Liver (tissue), 3 donors: ENCODE data around the gene OR2AG2.

Source experiments
- ATF3 ChIP-seq: IDR thresholded peaks from 2 replicates; pipeline ENCODE4 v1.6.1; 2016; ENCODE audit warnings: antibody characterized with exemption
- CTCF ChIP-seq: fragments of 150-350 bp; IDR thresholded peaks from 2 replicates; pipeline ENCODE4 v1.5.1; 2017; ENCODE audit warnings: improper control_type of control experiment, low read depth, low read length; ENCODE audit not compliant: missing input control
- EGR1 ChIP-seq, 2 donors: IDR thresholded peaks; 2 replicates each; pipeline ENCODE4 v1.6.1; 2016 to 2018; ENCODE audit warnings: antibody characterized with exemption in 2 of 2, low read depth in 2 of 2
- FOXA1 ChIP-seq: IDR thresholded peaks from 2 replicates; pipeline ENCODE4 v1.6.1; 2016; ENCODE audit warnings: antibody characterized with exemption
- GABPA ChIP-seq, 2 donors: IDR thresholded peaks in 1 of 2; conservative IDR thresholded peaks in 1 of 2; 2 replicates each; pipeline ENCODE4 v1.6.1; 2016; ENCODE audit warnings: antibody characterized with exemption in 2 of 2, mild to moderate bottlenecking in 1 of 2, moderate library complexity in 1 of 2
- MAX ChIP-seq: IDR thresholded peaks from 2 replicates; pipeline ENCODE4 v1.6.1; 2016; ENCODE audit warnings: antibody characterized with exemption
- NR2F2 ChIP-seq: IDR thresholded peaks from 2 replicates; pipeline ENCODE4 v1.6.1; 2016; ENCODE audit warnings: antibody characterized with exemption
- RAD21 ChIP-seq, 2 donors: IDR thresholded peaks; 2 replicates each; pipeline ENCODE4 v1.6.1; 2016; ENCODE audit warnings: antibody characterized with exemption in 2 of 2, mild to moderate bottlenecking in 2 of 2
- REST ChIP-seq: IDR thresholded peaks from 2 replicates; pipeline ENCODE4 v1.6.1; 2016; ENCODE audit warnings: antibody characterized with exemption, mild to moderate bottlenecking
- SP1 ChIP-seq: IDR thresholded peaks from 2 replicates; pipeline ENCODE4 v1.6.1; 2018; ENCODE audit warnings: antibody characterized with exemption, mild to moderate bottlenecking
- TAF1 ChIP-seq: conservative IDR thresholded peaks from 2 replicates; pipeline ENCODE4 v1.6.1; 2016; ENCODE audit warnings: antibody characterized with exemption, mild to moderate bottlenecking
- ZBTB33 ChIP-seq: IDR thresholded peaks from 2 replicates; pipeline ENCODE4 v1.6.1; 2016; ENCODE audit warnings: antibody characterized with exemption
- donor health status: healthy.
- donor health status: healthy.

GRCh38 chr11:6794639-6795038 is 22.9 kb upstream of the OR2AG2 start:
- no peak for TF ChIP-seq CTCF
- TF ChIP-seq FOXA1: no peak
- no peak for TF ChIP-seq MAX
- no peak for TF ChIP-seq TAF1
- TF ChIP-seq REST: no peak
- no peak for TF ChIP-seq EGR1 (IDR thresholded peaks at IDR 0.05; ENCODE audit: low read depth in 2 of 2)
- no peak for TF ChIP-seq RAD21 (IDR thresholded peaks at IDR 0.05)
- no peak for TF ChIP-seq ZBTB33
- TF ChIP-seq SP1: no peak
- TF ChIP-seq ATF3: no peak
- no peak for TF ChIP-seq NR2F2
- no peak for TF ChIP-seq GABPA (IDR thresholded peaks at IDR 0.05 in 1 of 2, conservative IDR thresholded peaks at IDR 0.05 in 1 of 2)
